H1 (cell line): Measurements from ENCODE around the gene DHX57. TPM values are rescaled to one million over a fixed set of nuclear protein-coding genes. Genes with fewer than 3 reads are reported as not detected.

Experiments
- CTCF ChIA-PET: fragments of 300-600 bp; sonication (Branson Sonifier 250); formaldehyde crosslinking; loops from one replicate; lab custom pipeline; 2021; ENCODE audit not compliant: partially characterized antibody; lab: Charles Lee
- POLR2A ChIA-PET: fragments of 300-600 bp; sonication (Branson Sonifier 250); formaldehyde crosslinking; loops from one replicate; lab custom pipeline; 2021; ENCODE audit warnings: inconsistent platforms; ENCODE audit not compliant: partially characterized antibody; lab: Charles Lee
- DNase-seq, 2 experiments: peaks; one replicate each; pipeline versions ENCODE4 v3.0.0 to v3.0.0-alpha.2; 2010 to 2022; ENCODE audit warnings: low spot score in 2 of 2, low read depth in 1 of 2, mixed read lengths in 1 of 2
- FAIRE-seq: peaks from 2 replicates; lab custom pipeline; 2011; peaks lifted over from hg19 to GRCh38; lab: Jason Lieb, UNC
- H2AFZ ChIP-seq: 2 replicates; pipeline ENCODE4 v1.8.1; 2012; ENCODE audit warnings: low read length, inconsistent platforms
- H2AK5ac ChIP-seq: 2 replicates; pipeline ENCODE4 v1.6.1; 2013; ENCODE audit warnings: low read depth, low read length
- H2BK120ac ChIP-seq: replicated peaks from 2 replicates; pipeline ENCODE3; 2013; ENCODE audit warnings: low read depth, low read length, inconsistent platforms
- H2BK12ac ChIP-seq: 2 replicates; pipeline ENCODE4 v1.6.1; 2013; ENCODE audit warnings: low read depth, low read length
- H2BK15ac ChIP-seq: 2 replicates; pipeline ENCODE4 v1.6.1; 2013; ENCODE audit warnings: low read length
- H2BK20ac ChIP-seq: 2 replicates; pipeline ENCODE4 v1.6.1; 2013; ENCODE audit warnings: low read length
- H2BK5ac ChIP-seq: 2 replicates; pipeline ENCODE4 v1.6.1; 2013; ENCODE audit warnings: low read depth, low read length
- H3K14ac ChIP-seq: 2 replicates; pipeline ENCODE4 v1.6.1; 2013; ENCODE audit warnings: inconsistent platforms; ENCODE audit not compliant: insufficient read length
- H3K18ac ChIP-seq: 2 replicates; pipeline ENCODE4 v1.6.1; 2013; ENCODE audit warnings: low read length; ENCODE audit errors: extremely low read depth
- H3K23ac ChIP-seq: 2 replicates; pipeline ENCODE4 v1.6.1; 2013; ENCODE audit warnings: inconsistent platforms; ENCODE audit not compliant: insufficient read length
- H3K23me2 ChIP-seq: 2 replicates; pipeline ENCODE4 v1.6.1; 2013; ENCODE audit warnings: low read depth, low read length
- H3K27ac ChIP-seq: 2 replicates; pipeline ENCODE4 v1.6.1; 2011; ENCODE audit warnings: low read depth, low read length, inconsistent platforms
- H3K27me3 ChIP-seq, 4 experiments: replicated peaks in 1 of 4; 1 replicate in 1 of 4; 2 replicates in 3 of 4; pipeline versions ENCODE4 v1.6.1 to v1.8.1; 2011 to 2013; ENCODE audit warnings: low read length in 3 of 4, mild to moderate bottlenecking in 3 of 4, inconsistent platforms in 2 of 4, mixed read lengths in 2 of 4, moderate library complexity in 1 of 4; ENCODE audit not compliant: control insufficient read depth in 3 of 4, insufficient read depth in 3 of 4; ENCODE audit errors: extremely low read depth in 1 of 4
- H3K36me3 ChIP-seq, 4 experiments: 2 replicates each; pipeline versions ENCODE4 v1.6.1 to v1.8.1; 2011 to 2013; ENCODE audit warnings: mild to moderate bottlenecking in 4 of 4, low read length in 3 of 4, moderate library complexity in 2 of 4, control low read depth in 1 of 4, inconsistent platforms in 1 of 4; ENCODE audit not compliant: insufficient read depth in 4 of 4, control insufficient read depth in 2 of 4
- H3K4ac ChIP-seq: replicated peaks from 2 replicates; pipeline ENCODE3; 2013; ENCODE audit warnings: low read length, low read depth, mixed read lengths, inconsistent platforms; ENCODE audit not compliant: insufficient read length
- H3K4me1 ChIP-seq, 4 experiments: replicated peaks in 1 of 4; 1 replicate in 1 of 4; 2 replicates in 3 of 4; pipeline versions ENCODE4 v1.6.1 to v1.8.1; 2011 to 2013; ENCODE audit warnings: low read length in 3 of 4, inconsistent platforms in 2 of 4, mixed read lengths in 1 of 4; ENCODE audit not compliant: insufficient read depth in 4 of 4, control insufficient read depth in 3 of 4
- H3K4me2 ChIP-seq, 2 experiments: 2 replicates each; pipeline versions ENCODE4 v1.6.1 to v1.8.1; 2011 to 2013; ENCODE audit warnings: low read depth in 2 of 2, low read length in 2 of 2, control low read depth in 1 of 2, inconsistent platforms in 1 of 2, mild to moderate bottlenecking in 1 of 2; ENCODE audit not compliant: insufficient read depth in 1 of 2
- H3K4me3 ChIP-seq, 4 experiments: fragments of 200-600, 300-600 bp in 1 of 4; sonication (generic), shearing (Covaris generic), sonication (Bioruptor Twin) in 1 of 4; 2 replicates each; pipeline versions ENCODE4 v1.5.1 to v1.8.1; 2011 to 2016; ENCODE audit warnings: low read length in 4 of 4, low read depth in 3 of 4, control low read depth in 2 of 4, inconsistent platforms in 2 of 4, mild to moderate bottlenecking in 2 of 4, mixed read lengths in 1 of 4, moderate library complexity in 1 of 4; ENCODE audit not compliant: insufficient read depth in 2 of 4; ENCODE audit errors: extremely low read depth in 1 of 4
- H3K56ac ChIP-seq: replicated peaks from 2 replicates; pipeline ENCODE3; 2013; ENCODE audit warnings: low read depth, mild to moderate bottlenecking, mixed read lengths, low read length, inconsistent platforms; ENCODE audit not compliant: insufficient read length
- H3K79me1 ChIP-seq: 2 replicates; pipeline ENCODE4 v1.6.1; 2013; ENCODE audit warnings: low read depth, low read length, control low read depth
- H3K79me2 ChIP-seq, 2 experiments: 2 replicates each; pipeline versions ENCODE4 v1.6.1 to v1.8.1; 2012 to 2013; ENCODE audit warnings: low read length in 2 of 2, mild to moderate bottlenecking in 2 of 2, inconsistent platforms in 1 of 2; ENCODE audit not compliant: insufficient read depth in 2 of 2, control insufficient read depth in 1 of 2
- H3K9ac ChIP-seq, 4 experiments: replicated peaks in 1 of 4; 1 replicate in 1 of 4; 2 replicates in 3 of 4; pipeline versions ENCODE4 v1.6.1 to v1.8.1; 2011 to 2013; ENCODE audit warnings: low read depth in 3 of 4, low read length in 3 of 4, control low read depth in 2 of 4, mild to moderate bottlenecking in 2 of 4, moderate library complexity in 2 of 4, inconsistent platforms in 1 of 4; ENCODE audit errors: extremely low read depth in 1 of 4
- H3K9me3 ChIP-seq, 2 experiments: 2 replicates each; pipeline versions ENCODE4 v1.6.1 to v1.8.1; 2012 to 2013; ENCODE audit warnings: mild to moderate bottlenecking in 2 of 2, moderate library complexity in 2 of 2, control low read depth in 1 of 2, inconsistent platforms in 1 of 2, low read depth in 1 of 2, low read length in 1 of 2, mixed read lengths in 1 of 2; ENCODE audit not compliant: insufficient read depth in 2 of 2
- H4K20me1 ChIP-seq, 2 experiments: replicated peaks in 1 of 2; 2 replicates each; pipeline versions ENCODE3 to v1.8.1; 2011 to 2013; ENCODE audit warnings: inconsistent platforms in 2 of 2, low read length in 2 of 2, mild to moderate bottlenecking in 1 of 2; ENCODE audit not compliant: insufficient read depth in 2 of 2, control insufficient read depth in 1 of 2
- H4K5ac ChIP-seq: 2 replicates; pipeline ENCODE4 v1.6.1; 2013; ENCODE audit warnings: low read length, low read depth, mixed read lengths, inconsistent platforms; ENCODE audit not compliant: insufficient read length
- H4K8ac ChIP-seq: 2 replicates; pipeline ENCODE4 v1.8.0; 2013; ENCODE audit warnings: mild to moderate bottlenecking, moderate library complexity, low read length, inconsistent platforms; ENCODE audit not compliant: insufficient read depth; ENCODE audit errors: extremely low read depth
- H4K91ac ChIP-seq: replicated peaks from 2 replicates; pipeline ENCODE3; 2013; ENCODE audit warnings: low read length, mixed read lengths, inconsistent platforms; ENCODE audit not compliant: insufficient read length
- BACH1 ChIP-seq: IDR thresholded peaks from 2 replicates; pipeline ENCODE4 v1.6.1; 2012; ENCODE audit warnings: low read length, improper control_type of control experiment
- CBX5 ChIP-seq: fragments of 300-800, 300-1000 bp; sonication (generic); IDR thresholded peaks from 2 replicates; pipeline ENCODE4 v1.7.1; 2016; ENCODE audit warnings: antibody characterized with exemption, low read length, low read depth
- CEBPB ChIP-seq: IDR thresholded peaks from 2 replicates; pipeline ENCODE4 v1.6.1; 2012; ENCODE audit warnings: low read depth, low read length
- CREB1 ChIP-seq: IDR thresholded peaks from 2 replicates; pipeline ENCODE4 v1.6.1; 2012; ENCODE audit warnings: inconsistent platforms
- EGR1 ChIP-seq: IDR thresholded peaks from 2 replicates; pipeline ENCODE4 v1.6.1; 2011; ENCODE audit warnings: low read depth, low read length, borderline replicate concordance
- GTF2F1 ChIP-seq: IDR thresholded peaks from 2 replicates; pipeline ENCODE4 v1.6.1; 2012; ENCODE audit warnings: low read depth, low read length, improper control_type of control experiment, borderline replicate concordance
- HDAC2 ChIP-seq, 2 experiments: fragments of 300-600 bp in 1 of 2; sonication (generic) in 1 of 2; IDR thresholded peaks; 2 replicates each; pipeline ENCODE4 v1.6.1; 2011 to 2012; ENCODE audit warnings: low read depth in 2 of 2, low read length in 2 of 2, mild to moderate bottlenecking in 2 of 2, moderate library complexity in 2 of 2, borderline replicate concordance in 1 of 2, inconsistent platforms in 1 of 2
- KDM5A ChIP-seq: fragments of 200-600 bp; IDR thresholded peaks from 2 replicates; pipeline ENCODE4 v1.7.1; 2012; ENCODE audit warnings: mild to moderate bottlenecking, low read length, inconsistent platforms, mixed read lengths
- PHF8 ChIP-seq: fragments of 200-600 bp; sonication (generic); conservative IDR thresholded peaks from 2 replicates; pipeline ENCODE4 v1.7.1; 2012; ENCODE audit warnings: low read depth, mild to moderate bottlenecking, inconsistent platforms, low read length, moderate library complexity
- POU5F1 ChIP-seq: IDR thresholded peaks from 2 replicates; pipeline ENCODE4 v1.6.1; 2011; ENCODE audit warnings: low read depth, mild to moderate bottlenecking, low read length, moderate library complexity
- RAD21 ChIP-seq, 2 experiments: IDR thresholded peaks in 1 of 2; conservative IDR thresholded peaks in 1 of 2; 2 replicates each; pipeline ENCODE4 v1.6.1; 2011; ENCODE audit warnings: low read depth in 2 of 2, low read length in 2 of 2, improper control_type of control experiment in 1 of 2, inconsistent platforms in 1 of 2, mild to moderate bottlenecking in 1 of 2, moderate library complexity in 1 of 2
- SUZ12 ChIP-seq: fragments of 200-600 bp; sonication (generic); IDR thresholded peaks from 2 replicates; pipeline ENCODE4 v1.6.1; 2012; ENCODE audit warnings: mild to moderate bottlenecking, inconsistent platforms, low read length, moderate library complexity, mixed read lengths
- TAF7 ChIP-seq: optimal IDR thresholded peaks from 2 replicates; pipeline ENCODE3; 2011; ENCODE audit warnings: low read depth, mild to moderate bottlenecking, inconsistent platforms, low read length, moderate library complexity, borderline replicate concordance
- ZNF274 ChIP-seq: IDR thresholded peaks from 2 replicates; pipeline ENCODE4 v1.7.0; 2012; ENCODE audit warnings: low read length, borderline replicate concordance; ENCODE audit errors: extremely low read depth
- WGBS, 2 experiments: shearing (Covaris generic) in 1 of 2; methylation state at CpG; one replicate each; pipeline versions ENCODE4 v1.1.6 to v1.1.7; 2013 to 2015; ENCODE audit warnings: low lambda C conversion rate in 2 of 2, mixed read lengths in 2 of 2, inconsistent platforms in 1 of 2, low coverage in 1 of 2, missing lambda C conversion rate in 1 of 2; ENCODE audit not compliant: insufficient replicate concordance in 2 of 2, insufficient coverage in 1 of 2, insufficient read length in 1 of 2; ENCODE audit errors: extremely low coverage in 1 of 2, missing lambda C conversion rate in 1 of 2; 5-methylcytosine and 5-hydroxymethylcytosine counted together
- polyA plus RNA-seq, 7 experiments: library from polyadenylated mRNA; depleted of rRNA in 3 of 7; stranded (reverse) in 5 of 7; unstranded in 2 of 7; fragments of >200 nt in 5 of 7; fragments of 200-250 nt in 2 of 7; gene quantifications; 1 replicate in 5 of 7; 2 replicates in 1 of 7; 4 replicates in 1 of 7; pipeline versions ENCODE4 v1.2.1 to v1.2.3, GENCODE V29; 2011 to 2013; ENCODE audit warnings: missing spikeins in 2 of 7, mixed read lengths in 2 of 7
- total RNA-seq: library from RNA; stranded (reverse); fragmentation: NEBNext Ultra II Directional; extraction: Animal tissue kit (Norgen Biotek cat#: 25700); gene quantifications from 2 replicates; pipeline ENCODE4 v1.2.1, GENCODE V29; 2021
- TF ChIP-seq, protein P1 (sequence below): IDR thresholded peaks from 2 replicates; pipeline ENCODE4 v1.6.1; 2012; ENCODE audit warnings: inconsistent platforms

The DHX57 gene
- total and polyA plus RNA-seq, 2 of the 8 experiments (the other 6 are each of a cell fraction or from before 2014, with no cell fraction given): 10.7 to 32.9 TPM

- Histone ChIP-seq H3K9me3 (no peaks in the 10 kb centered on the region), H3K23ac (no peak overlapping the region), H2AK5ac (no peak overlapping the region), H2BK15ac (no peak overlapping the region), H3K79me2 (no peaks in the 10 kb centered on the region), H3K23me2 (no peaks in the 10 kb centered on the region), H4K8ac (no peak overlapping the region), H3K14ac (no peak overlapping the region), H3K9ac (no peak overlapping the region), H3K4me3 (no peak overlapping the region), H3K56ac (no peak overlapping the region), H2BK120ac (no peak overlapping the region), H3K27me3 (no peaks in the 10 kb centered on the region; a peak in 1 of 7 replicates), H2AFZ (no peak overlapping the region), H2BK20ac (no peak overlapping the region), H3K36me3 (no peaks in the 10 kb centered on the region), H3K4me2 (no peak overlapping the region), H3K4ac (no peak overlapping the region), H3K18ac (no peak overlapping the region), H3K4me1 (no peaks in the 10 kb centered on the region), H3K27ac (no peak overlapping the region), H4K5ac (no peak overlapping the region), H2BK5ac (no peak overlapping the region), H4K20me1 (no peaks in the 10 kb centered on the region), H3K79me1 (no peaks in the 10 kb centered on the region), H2BK12ac (no peak overlapping the region), H4K91ac (no peak overlapping the region)
- no peak for FAIRE-seq
- WGBS, 2 experiments: 88% methylated on average over 4 of the region's 4 CpGs; no CpG with 5 or more reads in 1 of the 2 experiments
- DNase-seq: no peak
- CTCF ChIA-PET: interaction anchor here (0.7 to 1.9 kb wide), 2 partner anchors 24 to 26 kb away, joined by 3 to 9 read pairs; no protein-coding TSS in a partner anchor
- POLR2A ChIA-PET: no interaction called here
- TF ChIP-seq BACH1: no peak
- TF ChIP-seq KDM5A: no peak
- no peak for TF ChIP-seq RAD21 (IDR thresholded peaks at IDR 0.05 in 1 of 2, conservative IDR thresholded peaks at IDR 0.05 in 1 of 2; ENCODE audit: low read depth in 2 of 2, low read length in 2 of 2)
- no peak for TF ChIP-seq SUZ12
- TF ChIP-seq CREB1: no peak
- TF ChIP-seq PHF8: no peak
- TF ChIP-seq CEBPB: no peak
- no peak for TF ChIP-seq CBX5
- TF ChIP-seq HDAC2 (IDR thresholded peaks at IDR 0.05; ENCODE audit: borderline replicate concordance in 1 of 2, low read depth in 2 of 2, low read length in 2 of 2): no peak
- TF ChIP-seq TAF7: no peak
- no peak for TF ChIP-seq POU5F1
- TF ChIP-seq, protein P1, sequence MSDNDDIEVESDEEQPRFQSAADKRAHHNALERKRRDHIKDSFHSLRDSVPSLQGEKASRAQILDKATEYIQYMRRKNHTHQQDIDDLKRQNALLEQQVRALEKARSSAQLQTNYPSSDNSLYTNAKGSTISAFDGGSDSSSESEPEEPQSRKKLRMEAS: no peak
- TF ChIP-seq GTF2F1: no peak
- no peak for TF ChIP-seq ZNF274
- TF ChIP-seq EGR1: no peak
Observed at GRCh38 chr2:38922389-38922788, 46.7 kb upstream of the DHX57 start.
